HG03439 (cell line): ENCODE results near the gene TXLNB.
"Not testable (repeated sequence)": the region's sequence is repeated elsewhere in the genome, so short reads cannot be mapped to it uniquely, and the experiment has no call there.

Experiments
- ATAC-seq: cut with Tn5 transposase; IDR thresholded peaks from one replicate; pipeline ENCODE4 v1.9.1; 2021; ENCODE audit warnings: mild to moderate bottlenecking, moderate library complexity; ENCODE audit not compliant: unreplicated experiment

The TXLNB gene

GRCh38 chr6:139313229-139313628, 21.4 kb upstream of the TXLNB start:
- no peak for ATAC-seq

DNA sequence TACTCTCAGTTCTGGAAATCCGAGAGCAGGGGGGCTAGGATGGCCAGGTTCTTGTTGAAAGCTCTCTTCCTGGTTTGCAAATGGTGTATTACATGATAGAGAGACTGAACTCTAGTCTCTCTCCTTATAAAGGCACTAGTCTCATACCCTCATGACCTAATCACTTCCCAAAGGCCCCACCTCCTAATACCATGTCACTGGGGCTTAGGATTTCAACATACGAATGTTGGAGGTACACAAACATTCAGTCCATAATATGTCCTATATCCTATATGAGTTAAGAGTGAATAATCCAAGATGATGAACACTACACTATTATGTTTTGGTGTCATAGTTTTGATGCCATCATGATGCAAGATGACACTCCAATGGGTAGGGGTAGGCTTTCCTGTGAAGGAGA, 20.0 kb upstream of the TXLNB start:
- ATAC-seq: no peak

GRCh38 chr6:139308936-139309603, 17.3 kb upstream of the TXLNB start:
- no peak for ATAC-seq

DNA sequence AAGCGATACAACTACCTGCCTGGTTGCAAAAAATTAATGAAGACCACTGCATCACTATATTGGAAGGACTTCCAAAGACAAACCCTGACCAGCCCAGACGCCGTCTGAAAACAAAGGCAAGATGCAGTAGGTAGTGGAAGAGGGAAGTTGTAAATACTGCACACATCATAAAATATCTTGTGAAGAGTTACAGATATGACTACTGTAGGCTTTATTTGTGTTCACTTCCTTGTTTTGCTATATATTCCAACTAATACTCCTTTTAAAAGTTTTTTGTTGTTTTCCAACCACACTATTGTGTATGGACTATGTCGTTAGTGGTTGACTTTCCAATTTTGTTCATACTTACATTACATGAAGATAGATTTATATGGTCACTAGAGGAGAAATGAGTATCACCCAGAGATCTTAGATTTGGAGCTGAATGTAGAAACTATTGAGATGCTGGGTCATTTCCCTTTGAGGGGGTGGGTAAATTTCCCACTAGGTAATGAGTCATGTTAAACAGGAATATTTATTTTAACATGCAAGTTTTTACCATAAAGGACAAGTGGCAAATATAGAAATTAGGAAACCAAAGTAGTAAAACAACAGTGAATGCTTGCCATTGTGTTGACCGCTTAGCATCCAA, 16.6 kb upstream of the TXLNB start:
- peak; percentile 53 for ATAC-seq

DNA sequence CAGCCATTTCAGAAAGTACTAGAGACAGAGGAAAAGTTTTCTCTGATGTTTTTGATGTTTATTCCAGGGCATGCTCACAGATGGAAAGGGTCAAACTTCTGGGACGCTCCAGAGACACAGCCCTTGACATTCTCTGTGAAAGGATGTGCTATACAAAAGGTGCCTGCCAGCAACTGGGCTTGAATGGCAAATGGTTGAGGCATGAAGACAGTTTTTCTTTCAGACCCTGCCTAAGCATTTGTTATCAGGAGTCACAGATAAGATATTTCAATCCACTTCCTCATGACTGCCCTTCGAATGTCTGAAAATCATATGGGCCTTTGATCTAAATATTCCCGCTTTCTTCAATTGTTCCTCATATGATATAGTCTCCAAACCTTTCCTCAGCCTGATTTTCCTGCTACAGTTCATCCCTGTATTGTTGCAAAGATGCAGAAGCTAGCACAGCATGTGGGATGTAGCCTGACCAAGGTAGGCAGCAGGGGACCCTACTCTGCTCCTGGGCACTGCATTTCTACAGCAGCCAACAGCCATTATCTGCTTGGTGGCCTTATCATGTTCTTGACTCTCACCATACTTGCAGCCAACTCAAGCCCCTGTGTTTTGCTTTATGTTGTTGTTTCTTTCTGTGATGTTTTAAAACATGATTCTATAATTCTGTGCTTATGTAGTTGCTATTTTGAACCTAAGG, 14.6 kb upstream of the TXLNB start:
- ATAC-seq: no peak

GRCh38 chr6:139303185-139303584, 11.4 kb upstream of the TXLNB start:
- no peak for ATAC-seq

DNA sequence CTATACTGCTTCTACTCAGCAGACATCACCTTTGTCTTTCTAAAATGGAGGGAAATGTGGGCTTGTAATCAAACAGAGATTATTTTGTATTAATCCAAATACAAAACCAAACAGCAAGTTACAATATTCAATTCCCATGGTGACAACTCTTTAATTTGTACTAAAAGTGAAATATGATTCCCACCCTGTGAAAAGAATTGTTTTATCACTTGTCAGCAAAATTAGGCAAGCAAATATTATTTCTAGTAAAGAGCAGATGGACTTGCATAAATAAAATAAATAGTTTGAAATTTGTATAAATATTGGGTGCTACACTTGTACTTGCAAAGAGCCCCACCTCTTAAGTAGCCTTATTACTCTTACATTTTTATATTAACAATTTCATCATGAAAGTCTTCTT, 6.1 kb upstream of the TXLNB start:
- no peak for ATAC-seq

GRCh38 chr6:139296927-139297326, 5.1 kb upstream of the TXLNB start:
- ATAC-seq: no peak

- no peak for ATAC-seq
Measured at GRCh38 chr6:139295901-139296300, 4.1 kb upstream of the TXLNB start.

DNA sequence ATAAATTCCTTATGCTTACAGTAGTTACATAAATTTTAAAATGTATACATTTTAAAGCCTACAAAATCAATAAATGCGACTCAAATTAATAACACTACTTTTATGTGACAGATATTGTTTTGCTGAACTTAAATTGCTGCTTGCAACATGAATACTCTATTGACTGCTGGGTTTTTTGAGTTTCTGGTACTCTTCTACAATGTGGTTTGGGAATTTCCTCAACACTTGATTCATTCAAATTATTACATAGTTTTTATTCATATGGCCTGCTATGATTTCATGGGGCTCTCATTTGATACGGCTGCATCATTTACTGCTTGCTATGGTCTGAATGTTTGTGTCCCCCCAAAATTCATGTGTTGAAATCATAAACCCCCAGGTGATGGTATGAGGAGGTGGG, 2.3 kb upstream of the TXLNB start:
- ATAC-seq: no peak

GRCh38 chr6:139293230-139293629, 1.4 kb upstream of the TXLNB start:
- not testable (repeated sequence) for ATAC-seq

DNA sequence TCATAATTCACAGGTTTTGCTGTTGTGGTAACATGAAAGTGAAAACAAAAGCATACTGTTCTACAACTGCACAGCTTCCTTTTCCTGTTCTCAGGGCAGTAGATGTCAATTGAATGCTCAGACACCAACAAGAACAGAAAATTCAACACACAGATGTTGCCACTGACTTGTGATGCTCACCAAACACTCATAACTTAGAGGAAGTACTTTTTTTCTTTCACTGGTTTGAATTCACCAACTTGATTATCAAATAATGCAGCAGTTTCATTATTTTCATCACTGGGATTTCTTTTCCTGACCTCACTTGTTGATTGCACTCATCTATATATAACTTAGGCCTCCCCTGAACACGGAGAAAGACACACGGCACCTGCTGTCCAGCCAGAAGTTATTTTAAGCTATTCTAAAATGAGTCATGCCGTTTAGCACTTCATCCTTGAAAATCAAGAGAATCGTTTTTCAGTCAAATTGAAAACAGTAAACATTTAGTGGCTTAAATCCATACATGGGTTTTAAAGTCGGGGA, 949 bp downstream of the TXLNB start:
- peak; percentile 75 for ATAC-seq

DNA sequence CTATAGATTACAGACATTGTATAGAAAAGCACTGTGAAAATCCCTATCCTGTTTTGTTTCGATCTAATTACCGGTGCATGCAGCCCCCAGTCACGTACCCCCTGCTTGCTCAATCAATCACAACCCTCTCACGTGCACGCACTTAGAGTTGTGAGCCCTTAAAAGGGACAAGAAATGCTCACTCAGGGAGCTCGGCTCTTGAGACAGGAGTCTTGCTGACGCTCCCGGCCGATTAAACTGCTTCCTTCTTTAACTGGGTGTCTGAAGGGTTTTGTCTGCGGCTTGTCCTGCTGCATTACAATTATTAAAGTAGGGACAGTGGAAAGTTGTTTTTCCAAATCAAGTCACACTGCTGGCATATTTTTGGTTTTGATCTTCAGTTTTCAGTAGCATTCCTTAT, 2.6 kb downstream of the TXLNB start:
- no peak for ATAC-seq

GRCh38 chr6:139288496-139289040, 3.2 kb downstream of the TXLNB start:
- ATAC-seq: no peak

DNA sequence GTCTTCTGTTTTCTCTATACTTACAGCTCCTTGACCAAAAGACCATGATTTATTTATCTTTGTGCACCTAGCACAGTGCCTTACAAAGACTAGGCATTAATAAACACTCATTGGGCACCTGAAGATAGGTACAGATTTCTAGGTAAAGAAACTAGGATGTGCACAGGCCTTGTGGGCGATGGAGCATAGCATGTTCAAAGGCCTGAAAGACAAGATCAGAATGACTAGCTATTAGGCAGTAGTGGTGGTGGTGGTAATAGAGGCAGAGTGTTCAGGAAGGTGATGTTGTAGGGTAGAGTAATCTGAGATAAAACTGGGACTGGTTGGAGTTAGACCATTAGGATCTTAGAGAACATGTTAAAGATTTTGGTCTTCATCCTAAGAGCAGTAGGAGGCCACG, 3.9 kb downstream of the TXLNB start:
- ATAC-seq: no peak

- not testable (repeated sequence) for ATAC-seq
Measured at GRCh38 chr6:139286438-139286837, 5.4 kb downstream of the TXLNB start.

DNA sequence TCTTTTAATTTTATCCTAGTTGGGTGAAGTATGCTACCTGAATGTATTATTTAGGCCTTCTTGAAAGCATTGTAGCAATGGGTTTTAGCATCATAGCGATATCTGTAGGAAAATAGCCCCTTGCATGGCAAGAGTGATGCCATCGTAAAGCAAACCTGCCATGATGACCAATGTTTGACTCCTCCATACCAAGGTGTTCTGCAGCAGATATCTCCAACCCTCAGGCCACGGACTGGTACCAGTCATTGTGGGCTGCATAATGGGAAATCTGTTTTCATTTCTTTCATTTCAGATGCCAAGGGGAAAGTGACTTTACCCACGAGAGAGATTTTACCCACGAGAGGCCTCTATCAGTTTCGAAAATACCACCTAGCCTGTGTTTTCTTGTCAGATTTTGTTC, 6.2 kb downstream of the TXLNB start:
- ATAC-seq: no peak

GRCh38 chr6:139284789-139285188, 7.0 kb downstream of the TXLNB start:
- ATAC-seq: no peak

- no peak for ATAC-seq
Measured at GRCh38 chr6:139282684-139283083, 9.1 kb downstream of the TXLNB start.

DNA sequence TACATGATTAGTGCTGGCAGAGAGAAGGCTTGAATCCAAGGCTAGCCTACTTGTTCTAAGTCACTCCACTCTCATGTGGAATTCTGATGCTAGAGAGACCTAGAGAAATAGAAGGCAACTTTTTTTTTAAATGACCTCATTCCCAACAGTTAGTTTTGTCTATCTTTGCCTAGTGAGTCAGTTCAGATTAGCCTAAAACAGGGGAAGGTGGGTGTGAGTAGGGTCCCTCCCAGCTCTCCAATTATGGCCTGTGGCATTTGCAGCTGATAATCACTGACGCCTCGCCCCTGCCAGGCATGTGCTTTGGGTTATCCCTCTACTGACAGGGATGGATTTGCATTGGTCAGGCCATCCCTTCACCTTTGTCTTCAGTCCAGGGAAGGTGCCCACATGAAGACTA, 13.6 kb downstream of the TXLNB start:
- no peak for ATAC-seq

- ATAC-seq: no peak
Measured at GRCh38 chr6:139277587-139277986, 14.2 kb downstream of the TXLNB start.

GRCh38 chr6:139277161-139277560, 14.6 kb downstream of the TXLNB start:
- no peak for ATAC-seq
